HG03432 (cell line): ENCODE data around the gene CCNG1.
"Not testable (repeated sequence)": the region's sequence is repeated elsewhere in the genome, so short reads cannot be mapped to it uniquely, and the experiment has no call there.

Experiments used
- ATAC-seq: cut with Tn5 transposase; IDR thresholded peaks from one replicate; pipeline ENCODE4 v1.9.1; 2021; ENCODE audit warnings: mild to moderate bottlenecking, moderate library complexity; ENCODE audit not compliant: unreplicated experiment

The CCNG1 gene

GRCh38 chr5:163437309-163438182 is at the start of gene CCNG1:
CCNG1 (plus strand) TSS chr5:163437595; CDS start chr5:163439257, 1,662 bp downstream.
- peak; percentile 97 for ATAC-seq

- ATAC-seq = no peak
These were observed 41.6 kb upstream of the CCNG1 start for GRCh38 chr5:163395792-163396191.

GRCh38 chr5:163396818-163397340 is 40.5 kb upstream of the CCNG1 start:
- ATAC-seq = not testable (repeated sequence)

GRCh38 chr5:163397354-163397753 is 40.0 kb upstream of the CCNG1 start:
- ATAC-seq = no peak

- ATAC-seq = no peak
These were observed 37.5 kb upstream of the CCNG1 start for GRCh38 chr5:163399923-163400322.

GRCh38 chr5:163401271-163401670 is 36.1 kb upstream of the CCNG1 start:
- ATAC-seq = no peak

GRCh38 chr5:163402007-163402406 is 35.4 kb upstream of the CCNG1 start:
- ATAC-seq = no peak

GRCh38 chr5:163404364-163405173 is 32.8 kb upstream of the CCNG1 start:
- no peak for ATAC-seq

- ATAC-seq = peak; percentile 83
These were observed 30.2 kb upstream of the CCNG1 start for GRCh38 chr5:163407034-163407655.

- peak; percentile 76 for ATAC-seq
These were observed 29.0 kb upstream of the CCNG1 start for GRCh38 chr5:163408311-163408923.

GRCh38 chr5:163409384-163409783 is 28.0 kb upstream of the CCNG1 start:
- no peak for ATAC-seq

- peak; percentile 27 for ATAC-seq
These were observed 26.9 kb upstream of the CCNG1 start for GRCh38 chr5:163410505-163410904.

- ATAC-seq = not testable (repeated sequence)
These were observed 21.7 kb upstream of the CCNG1 start for GRCh38 chr5:163415673-163416072.

GRCh38 chr5:163424836-163425235 is 12.6 kb upstream of the CCNG1 start:
- ATAC-seq = no peak

- ATAC-seq = not testable (repeated sequence)
These were observed 11.3 kb upstream of the CCNG1 start for GRCh38 chr5:163426128-163426527.

GRCh38 chr5:163432544-163432943 is 4.9 kb upstream of the CCNG1 start:
- no peak for ATAC-seq

- ATAC-seq = no peak
These were observed 4.1 kb upstream of the CCNG1 start for GRCh38 chr5:163433271-163433670.

- no peak for ATAC-seq
These were observed 3.0 kb upstream of the CCNG1 start for GRCh38 chr5:163434401-163434866.

- no peak for ATAC-seq
These were observed 880 bp upstream of the CCNG1 start for GRCh38 chr5:163436515-163436914.

- ATAC-seq = no peak
These were observed 435 bp upstream of the CCNG1 start for GRCh38 chr5:163437011-163437308.

GRCh38 chr5:163439092-163439425 is 1.7 kb downstream of the CCNG1 start:
- ATAC-seq = no peak
